Measurements from ENCODE around the gene TMEM163.

DNA sequence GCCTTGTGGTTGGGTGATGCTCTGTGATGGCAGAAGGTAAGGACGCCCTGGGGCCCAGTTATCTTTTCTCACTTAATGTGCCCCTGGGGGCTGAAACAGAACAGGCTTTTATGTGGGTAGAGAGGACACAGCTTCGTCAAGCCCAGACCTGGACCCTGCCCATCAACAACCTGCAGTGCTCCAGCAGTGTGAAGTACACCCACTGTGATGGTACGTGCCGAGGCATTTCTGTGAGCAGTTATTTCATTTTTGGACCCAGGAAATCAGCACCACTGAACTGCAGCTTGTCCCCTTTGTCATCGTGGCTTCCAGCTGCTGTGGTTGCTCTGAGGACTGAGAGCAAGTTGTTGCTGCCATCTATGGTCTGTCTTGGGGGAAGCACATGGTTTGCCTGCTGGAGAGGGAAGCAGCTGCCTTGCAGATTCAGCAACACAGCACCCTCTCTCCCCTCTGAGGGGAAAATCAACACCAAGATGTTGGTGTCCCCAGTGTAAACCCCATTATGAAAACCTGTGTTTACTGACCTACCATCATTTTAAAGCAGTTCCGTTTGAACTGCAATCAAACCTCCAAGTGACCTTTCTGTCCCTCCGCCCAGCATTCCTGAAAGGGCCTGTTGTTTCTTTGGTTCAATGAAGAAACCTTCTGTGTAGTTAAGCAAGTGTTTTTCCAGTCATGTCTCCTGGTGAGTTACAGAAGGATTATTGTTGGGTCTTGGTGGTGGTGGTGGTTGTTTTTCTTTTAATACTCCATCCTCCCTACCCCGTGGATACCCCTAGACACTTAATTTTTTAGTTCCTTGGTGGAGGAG is 306.8 kb downstream of the TMEM163 start:
- TF ChIP-seq TARDBP (IDR thresholded peaks at IDR 0.05) (no peak), CTBP1 (IDR thresholded peaks at IDR 0.05; ENCODE audit: borderline replicate concordance) (no peak), SP1 (IDR thresholded peaks at IDR 0.05) (no peak), NFRKB (IDR thresholded peaks at IDR 0.05) (no peak), FOXM1 (IDR thresholded peaks at IDR 0.05; ENCODE audit: borderline replicate concordance) (no peak), FOXK2 (IDR thresholded peaks at IDR 0.05) (no peak), ARNT (IDR thresholded peaks at IDR 0.05) (no peak), BHLHE40 (IDR thresholded peaks at IDR 0.05; ENCODE audit: borderline replicate concordance) (no peak), HDGF (IDR thresholded peaks at IDR 0.05; ENCODE audit: borderline replicate concordance) (no peak)
- TF ChIP-seq, protein P1, sequence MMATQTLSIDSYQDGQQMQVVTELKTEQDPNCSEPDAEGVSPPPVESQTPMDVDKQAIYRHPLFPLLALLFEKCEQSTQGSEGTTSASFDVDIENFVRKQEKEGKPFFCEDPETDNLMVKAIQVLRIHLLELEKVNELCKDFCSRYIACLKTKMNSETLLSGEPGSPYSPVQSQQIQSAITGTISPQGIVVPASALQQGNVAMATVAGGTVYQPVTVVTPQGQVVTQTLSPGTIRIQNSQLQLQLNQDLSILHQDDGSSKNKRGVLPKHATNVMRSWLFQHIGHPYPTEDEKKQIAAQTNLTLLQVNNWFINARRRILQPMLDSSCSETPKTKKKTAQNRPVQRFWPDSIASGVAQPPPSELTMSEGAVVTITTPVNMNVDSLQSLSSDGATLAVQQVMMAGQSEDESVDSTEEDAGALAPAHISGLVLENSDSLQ (IDR thresholded peaks at IDR 0.05) = no peak

Measured in HEK293T (cell line).